Occipital lobe (tissue), 2 donors: Measurements from ENCODE around the gene USP21. TPM values are rescaled to one million over a fixed set of nuclear protein-coding genes. Genes with fewer than 3 reads are reported as not detected.

Experiments used
- DNase-seq: peaks from one replicate; lab custom pipeline; 2025; lab: John Stamatoyannopoulos, UW
- total RNA-seq: library from RNA; depleted of rRNA; stranded (reverse); fragments of >200 nt; gene quantifications from one replicate; pipeline ENCODE4 v1.2.3, GENCODE V29; 2014

The USP21 gene
- total RNA-seq, 1 donor from 2014 or later, result 10.6 TPM

GRCh38 chr1:161192476-161193465 is 33.5 kb downstream of the USP21 start:
- peak; percentile 23 for DNase-seq

DNA sequence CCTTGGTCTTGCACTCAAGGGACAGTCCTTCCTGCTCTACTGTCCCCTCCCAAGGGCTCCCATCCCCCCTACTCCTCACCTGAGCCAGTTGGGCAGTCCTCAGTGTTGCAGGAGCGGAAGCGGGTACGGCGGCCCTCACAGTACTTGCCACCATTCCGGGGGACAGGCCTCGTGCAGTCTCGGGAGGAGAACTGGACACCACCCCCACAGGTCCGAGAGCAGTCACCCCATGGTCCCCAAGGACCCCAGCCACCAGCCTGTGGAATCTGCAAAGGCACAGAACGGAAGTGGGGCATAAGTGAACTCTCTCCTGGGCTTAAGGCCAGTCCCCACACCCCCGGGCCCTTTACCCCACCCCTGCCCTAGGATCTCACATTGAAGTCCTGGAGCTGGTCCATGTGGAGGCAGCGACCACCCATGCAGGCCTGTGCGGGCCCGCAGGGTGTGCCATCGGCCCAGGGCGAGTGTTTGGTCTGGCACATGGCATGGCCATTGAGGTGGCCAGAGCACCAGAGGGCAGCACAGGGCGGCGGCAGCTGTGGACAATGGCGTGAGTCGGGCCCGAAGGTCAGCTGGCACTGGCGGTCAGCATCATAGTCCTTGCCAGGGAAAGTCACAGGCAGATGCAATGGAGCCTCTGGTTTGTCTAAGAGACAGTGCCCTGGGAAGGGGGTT is 34.4 kb downstream of the USP21 start:
- DNase-seq, result peak; percentile 74

- no peak for DNase-seq
These were observed 35.9 kb downstream of the USP21 start for GRCh38 chr1:161195171-161195570.

GRCh38 chr1:161196111-161196510 is 36.8 kb downstream of the USP21 start:
- DNase-seq, result no peak

- no peak for DNase-seq
These were observed 37.5 kb downstream of the USP21 start for GRCh38 chr1:161196521-161197451.

GRCh38 chr1:161197560-161198193 is 38.4 kb downstream of the USP21 start:
- DNase-seq, result no peak

DNA sequence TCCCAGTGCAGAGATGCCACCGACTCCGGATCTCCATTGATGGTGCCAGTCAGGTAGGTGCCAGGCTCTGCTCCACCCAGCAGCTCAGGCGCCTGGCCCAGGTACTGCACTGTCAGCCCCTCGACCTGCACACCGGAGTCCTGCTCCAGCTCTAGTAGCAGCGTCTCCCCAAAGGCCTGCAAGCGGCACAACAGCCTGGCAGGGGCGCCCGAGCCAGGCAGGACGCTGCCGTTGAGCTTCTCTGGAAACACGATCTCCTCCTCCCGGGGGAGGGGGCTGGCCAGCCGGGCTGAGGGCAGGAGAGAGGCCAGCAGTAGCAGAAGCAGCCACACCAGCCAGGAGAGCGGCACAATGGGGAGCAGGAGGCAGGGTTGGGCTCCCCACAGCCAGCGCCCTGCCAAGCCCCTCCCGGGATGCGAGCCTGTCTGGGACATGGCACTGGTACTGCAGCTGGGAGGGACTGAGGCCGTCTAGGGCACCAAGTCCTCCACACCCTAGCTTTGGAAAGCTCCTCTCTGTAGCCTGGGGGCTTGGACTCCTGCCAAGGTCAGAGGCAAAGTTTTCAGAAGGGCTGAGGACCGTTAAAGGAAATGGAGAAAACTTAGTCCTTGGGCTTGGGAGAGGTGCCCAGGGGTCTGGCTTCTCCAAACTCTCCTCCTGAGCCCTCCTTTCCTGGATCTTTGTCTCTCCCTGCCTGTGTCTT is 39.0 kb downstream of the USP21 start:
- DNase-seq, result peak; percentile 36

GRCh38 chr1:161198897-161199431 is 39.7 kb downstream of the USP21 start, which contains the start of gene ADAMTS4:
TSS of gene ADAMTS4 (minus strand) at chr1:161199054. CDS start at chr1:161198627, 427 bp downstream.
- DNase-seq, result peak; percentile 81

DNA sequence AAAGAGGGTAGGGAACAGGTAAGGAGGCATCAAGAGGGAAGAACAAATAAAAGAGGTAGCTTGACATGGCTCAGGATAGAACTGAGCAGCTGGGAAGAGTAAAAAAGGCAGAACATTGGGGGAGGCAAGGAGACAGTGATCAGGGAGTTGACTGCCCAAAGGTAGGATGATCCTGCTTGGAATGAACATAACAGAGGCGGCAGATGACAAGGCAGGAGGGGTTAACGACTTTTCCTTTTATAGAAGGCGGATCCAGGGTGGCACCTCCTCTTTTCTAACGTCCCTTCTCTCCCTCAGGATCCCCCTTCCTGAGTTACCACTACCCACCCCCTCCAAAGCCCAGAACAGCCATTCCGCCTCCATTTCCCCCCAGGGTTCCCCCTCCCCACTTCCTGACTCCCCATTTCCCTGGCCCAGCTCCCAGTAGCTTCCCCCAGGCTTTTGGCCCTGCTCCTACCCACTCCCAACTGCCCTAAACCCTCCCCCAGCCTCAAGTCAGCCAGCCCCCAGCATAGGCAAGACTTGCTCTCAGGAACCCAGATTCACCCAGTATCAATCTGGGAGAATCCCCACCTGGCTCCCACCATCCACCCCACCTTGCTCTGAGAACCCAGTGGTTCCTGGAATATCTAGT is 40.3 kb downstream of the USP21 start:
- DNase-seq, result no peak

DNA sequence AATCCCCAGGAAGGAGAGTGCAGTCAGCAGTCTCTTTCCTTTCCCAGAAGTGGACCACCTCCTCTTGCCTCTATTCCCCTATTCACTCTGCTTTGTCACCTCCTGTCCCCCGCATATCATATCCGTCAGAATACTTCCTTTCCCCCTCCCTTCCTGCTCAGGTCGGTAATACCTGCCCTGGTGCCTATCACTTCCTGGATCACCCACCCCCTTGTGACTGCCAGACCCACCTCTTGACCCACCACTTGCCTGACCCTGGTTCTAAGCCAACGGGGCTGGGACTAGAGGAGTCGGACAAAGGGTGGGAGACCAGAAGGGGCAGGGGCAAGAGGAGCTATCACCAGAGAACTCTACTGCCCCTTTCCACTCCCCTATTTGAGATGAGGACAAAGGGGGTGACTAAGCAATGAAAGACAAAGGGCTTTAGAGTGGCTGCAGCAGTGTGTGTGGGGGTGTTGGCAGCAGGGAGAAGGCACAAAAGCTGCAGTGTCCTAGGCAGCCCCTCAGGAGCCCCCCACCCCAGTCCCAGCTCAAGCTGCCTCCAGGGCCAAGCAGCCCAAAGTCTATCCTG is 41.2 kb downstream of the USP21 start:
- DNase-seq, result peak; percentile 57

DNA sequence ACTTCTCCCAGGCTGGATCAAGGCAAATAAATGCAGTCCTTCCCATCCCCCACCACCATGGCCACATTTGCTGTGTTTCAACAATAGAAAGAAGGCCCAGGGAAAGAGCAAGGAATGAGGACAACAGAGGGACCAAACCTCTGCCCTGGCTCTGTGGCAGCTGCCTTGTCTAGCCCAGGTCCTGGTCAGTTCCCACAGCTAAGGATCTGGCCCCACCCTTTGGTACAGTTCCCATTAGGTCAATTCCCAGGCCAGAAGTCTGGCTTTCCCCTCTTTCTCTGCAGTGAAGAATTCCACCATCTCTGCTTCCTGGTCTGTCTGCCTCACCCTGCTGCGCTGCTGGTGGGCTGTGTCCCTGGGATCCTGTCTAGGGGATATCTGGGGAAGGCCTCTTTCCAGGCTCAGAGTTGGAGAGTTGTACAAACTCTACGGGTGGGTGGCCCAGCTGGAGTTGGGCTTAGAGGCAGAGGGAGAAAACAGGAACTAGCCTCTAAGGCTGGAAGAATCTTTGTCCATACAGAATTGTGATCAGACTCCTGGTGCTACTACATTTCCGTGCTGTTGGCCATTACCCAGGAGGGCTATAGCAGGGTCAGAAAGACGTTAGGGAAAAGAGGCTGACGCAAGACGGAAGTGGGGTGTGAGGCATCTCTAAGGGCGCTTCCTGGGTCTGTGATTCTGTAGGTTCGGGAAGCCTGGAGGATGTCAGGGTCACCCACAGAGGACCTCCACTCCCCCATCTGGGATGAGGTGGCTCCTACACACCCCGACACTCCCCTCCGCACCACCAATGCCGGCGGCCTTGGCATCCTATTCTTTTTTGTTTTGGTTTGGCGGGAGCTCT is 41.9 kb downstream of the USP21 start:
- no peak for DNase-seq

DNA sequence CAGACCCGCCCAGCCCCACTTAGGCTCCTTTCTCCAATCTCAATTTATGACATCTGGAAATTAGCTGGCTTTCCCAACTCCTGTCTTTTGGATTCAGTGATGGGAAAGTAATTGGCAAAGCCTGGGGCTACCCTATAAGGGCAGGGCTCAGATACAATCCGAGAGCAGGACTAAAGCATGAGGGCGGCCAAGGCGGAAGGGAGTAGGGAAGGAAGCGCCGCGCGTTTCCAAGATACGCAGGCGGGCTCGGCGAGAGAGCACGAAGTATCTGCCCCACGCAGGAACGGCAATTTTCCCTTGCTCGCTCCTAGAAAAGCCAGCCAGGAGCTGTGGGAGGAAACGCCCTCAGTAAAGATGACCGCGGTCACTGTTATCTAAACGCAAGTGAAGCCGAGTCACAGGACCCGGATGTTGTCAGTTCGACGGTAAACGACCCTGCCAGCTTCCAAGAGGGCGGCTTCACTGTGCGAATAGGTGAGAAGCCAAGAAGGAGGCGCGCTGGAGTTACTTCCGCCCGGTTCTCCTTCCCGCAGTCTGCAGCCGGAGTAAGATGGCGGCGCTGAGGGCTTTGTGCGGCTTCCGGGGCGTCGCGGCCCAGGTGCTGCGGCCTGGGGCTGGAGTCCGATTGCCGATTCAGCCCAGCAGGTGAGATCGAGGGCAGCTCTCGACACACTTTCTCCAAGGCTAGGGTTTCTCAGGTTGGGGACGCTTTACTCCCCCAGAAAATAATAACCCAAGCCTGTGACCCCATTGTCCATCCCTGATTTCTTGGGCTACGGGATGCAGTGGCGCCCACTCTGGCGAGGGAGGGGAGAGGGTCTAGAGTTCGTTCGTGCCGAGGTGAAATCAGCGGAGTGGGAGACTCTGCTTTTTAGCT is 42.8 kb downstream of the USP21 start, which contains the start of gene NDUFS2:
TSS of gene NDUFS2 (plus strand) at position 532 of the 877 bp plus-strand sequence. CDS start at position 551, 19 bp downstream.
- peak; percentile 97 for DNase-seq

GRCh38 chr1:161206411-161207140 is 47.3 kb downstream of the USP21 start:
- DNase-seq, result no peak

DNA sequence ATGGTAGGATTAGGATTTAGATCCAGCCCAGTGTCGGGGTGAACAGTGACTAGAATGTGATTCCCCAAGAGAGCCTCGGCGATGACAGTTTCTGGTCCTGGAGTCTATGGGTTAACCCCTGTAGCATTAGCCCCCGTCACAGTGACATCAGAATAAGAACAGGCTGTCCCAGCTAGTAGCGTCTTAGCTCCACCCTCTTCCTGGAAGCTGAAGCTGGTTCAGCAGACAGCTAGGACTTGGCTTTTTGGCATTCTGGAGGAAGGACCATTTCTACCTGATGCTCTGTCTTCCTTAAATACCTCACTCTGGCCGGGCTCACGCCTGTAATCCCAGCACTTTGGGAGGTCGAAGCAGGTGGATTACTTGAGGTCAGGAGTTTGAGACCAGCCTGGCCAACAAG is 47.9 kb downstream of the USP21 start:
- no peak for DNase-seq

DNA sequence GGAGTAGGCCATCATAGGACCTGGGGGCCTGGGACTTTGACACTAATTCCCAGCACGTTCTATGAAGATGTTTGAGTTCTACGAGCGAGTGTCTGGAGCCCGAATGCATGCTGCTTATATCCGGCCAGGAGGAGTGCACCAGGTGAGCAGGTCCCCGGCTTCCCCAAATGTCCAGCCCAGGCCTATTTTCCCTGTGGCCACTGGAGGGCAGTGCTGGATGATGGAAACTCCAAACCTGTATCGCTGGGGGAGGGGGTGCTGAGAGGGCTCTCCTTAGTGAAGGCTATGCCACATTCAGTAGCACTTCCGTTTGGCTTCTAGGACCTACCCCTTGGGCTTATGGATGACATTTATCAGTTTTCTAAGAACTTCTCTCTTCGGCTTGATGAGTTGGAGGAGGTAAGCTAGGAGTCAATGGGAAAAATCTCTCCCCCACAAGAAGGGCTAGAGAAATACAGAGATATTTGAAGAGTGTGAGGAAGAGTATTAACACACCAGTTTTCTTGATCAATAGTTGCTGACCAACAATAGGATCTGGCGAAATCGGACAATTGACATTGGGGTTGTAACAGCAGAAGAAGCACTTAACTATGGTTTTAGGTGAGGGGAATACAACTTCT is 50.6 kb downstream of the USP21 start:
- DNase-seq, result peak; percentile 60

- no peak for DNase-seq
These were observed 55.1 kb downstream of the USP21 start for GRCh38 chr1:161214369-161214768.
